CD4-positive, alpha-beta T cell treated with Interleukin-10 for 1 hour (primary cell): ENCODE measurements around the gene CADM2.
"Not testable (repeated sequence)": the region's sequence is repeated elsewhere in the genome, so short reads cannot be mapped to it uniquely, and the experiment has no call there.

Source experiments
- DNase-seq: peaks from one replicate; pipeline ENCODE4 v3.0.0-alpha.2; 2020

Gene CADM2

DNA sequence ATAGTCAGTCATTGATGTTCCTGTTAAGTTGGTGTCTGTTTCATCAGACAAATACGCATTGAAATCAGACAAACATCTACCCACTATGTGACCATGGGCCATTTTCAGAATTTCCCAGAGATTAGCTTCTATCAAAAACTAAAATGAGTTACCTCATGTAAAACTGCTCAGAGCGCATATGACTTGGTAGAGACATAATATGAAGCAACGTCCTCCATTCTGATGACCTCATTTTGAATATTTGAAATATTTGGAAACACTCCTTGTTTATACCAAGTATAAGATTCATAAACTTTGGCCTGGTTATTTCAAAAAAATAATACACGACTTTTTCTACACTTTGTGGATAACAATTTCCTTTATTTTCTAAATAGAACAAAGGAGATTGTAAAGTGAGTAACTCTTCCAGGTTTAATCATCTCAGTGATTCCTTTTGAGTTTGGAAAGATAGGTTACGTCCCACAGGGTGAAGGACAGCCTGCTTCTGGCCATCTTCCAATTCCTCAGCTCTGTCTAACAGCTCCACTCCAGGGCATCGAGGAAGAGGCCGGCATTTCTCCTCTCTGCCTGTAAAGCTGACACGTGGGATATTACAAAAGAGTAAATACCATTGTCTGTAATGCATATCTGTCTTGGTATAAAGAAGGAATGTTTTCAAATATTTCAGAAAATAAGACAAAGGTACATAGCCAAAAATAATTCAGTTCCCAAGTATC is 122.6 kb downstream of the CADM2 start:
- no peak for DNase-seq

DNA sequence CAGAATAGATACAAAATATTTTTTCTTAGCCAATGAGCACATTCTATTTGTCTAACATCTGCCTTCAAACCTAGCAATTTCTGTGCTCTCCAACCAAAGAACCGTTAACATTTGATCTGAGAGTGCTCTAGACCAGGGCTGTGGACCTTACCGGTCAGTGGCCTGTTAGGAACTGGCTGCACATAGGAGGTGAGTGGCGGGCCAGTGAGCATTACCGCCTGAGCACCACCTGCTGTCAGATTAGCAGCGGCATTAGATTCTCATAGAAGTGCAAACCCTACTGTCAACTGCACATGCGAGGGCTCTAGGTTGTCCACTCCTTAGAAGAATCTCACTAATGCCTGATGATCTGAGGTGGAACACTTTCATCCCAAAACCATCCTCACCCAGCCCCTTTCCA is 131.7 kb downstream of the CADM2 start:
- DNase-seq: no peak

GRCh38 chr3:85100316-85100715 is 141.5 kb downstream of the CADM2 start:
- no peak for DNase-seq

- no peak for DNase-seq
These were observed 144.0 kb downstream of the CADM2 start for GRCh38 chr3:85102781-85103180.

DNA sequence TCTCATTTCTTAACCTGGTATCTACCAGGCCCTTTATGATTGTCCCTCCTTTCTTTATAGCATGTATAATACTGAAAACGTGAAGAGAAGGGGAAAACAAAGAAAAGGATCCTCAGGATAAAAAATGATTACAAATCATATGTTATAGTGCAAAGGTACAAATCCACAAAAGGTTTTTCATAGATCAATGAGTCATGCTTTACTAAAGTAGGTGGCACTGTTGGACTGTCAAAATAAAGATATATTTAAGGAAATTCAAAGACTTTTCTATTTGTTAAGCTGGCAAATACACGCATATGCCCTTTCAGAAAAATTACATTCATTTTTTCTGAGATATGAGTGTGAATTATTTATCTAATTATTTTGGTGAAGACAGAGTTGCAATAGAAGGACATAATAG is 151.6 kb downstream of the CADM2 start:
- DNase-seq: no peak

- no peak for DNase-seq
These were observed 162.1 kb downstream of the CADM2 start for GRCh38 chr3:85120879-85121278.

DNA sequence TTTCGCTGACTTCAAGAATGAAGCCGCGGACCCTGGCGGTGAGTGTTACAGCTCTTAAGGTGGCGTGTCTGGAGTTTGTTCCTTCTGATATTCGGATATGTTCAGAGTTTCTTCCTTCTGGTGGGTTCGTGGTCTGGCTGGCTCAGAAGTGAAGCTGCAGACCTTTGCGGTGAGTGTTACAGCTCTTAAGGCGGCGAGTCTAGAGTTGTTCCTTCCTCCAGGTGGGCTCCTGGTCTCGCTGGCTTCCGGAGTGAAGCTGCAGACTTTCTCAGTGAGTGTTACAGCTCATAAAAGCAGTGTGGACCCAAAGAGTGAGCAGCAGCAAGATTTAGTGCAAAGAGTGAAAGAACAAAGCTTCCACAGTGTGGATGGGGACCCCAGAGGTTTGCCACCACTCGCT is 174.1 kb downstream of the CADM2 start:
- DNase-seq: not testable (repeated sequence)

- DNase-seq: not testable (repeated sequence)
These were observed 175.1 kb downstream of the CADM2 start for GRCh38 chr3:85133691-85134420.

DNA sequence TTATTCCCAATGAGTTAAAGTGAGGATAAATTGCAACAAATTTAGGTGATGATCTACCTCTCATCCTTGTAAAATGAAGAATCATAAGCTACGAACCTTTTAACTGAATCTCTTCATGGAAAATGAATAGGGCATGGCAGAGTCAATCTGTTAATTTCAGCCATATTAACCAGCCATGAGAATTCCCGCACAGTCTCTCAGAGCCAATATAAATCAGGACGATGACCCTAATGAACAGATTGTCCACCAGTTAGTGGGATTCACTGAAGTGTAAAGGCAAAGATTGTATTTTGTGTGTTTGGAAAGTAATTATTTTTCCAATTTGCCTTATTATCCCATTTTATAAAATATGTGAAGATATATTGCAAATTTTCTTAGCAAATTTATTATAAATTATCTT is 183.8 kb downstream of the CADM2 start:
- DNase-seq: no peak

GRCh38 chr3:85148036-85148435 is 189.2 kb downstream of the CADM2 start:
- DNase-seq: no peak

DNA sequence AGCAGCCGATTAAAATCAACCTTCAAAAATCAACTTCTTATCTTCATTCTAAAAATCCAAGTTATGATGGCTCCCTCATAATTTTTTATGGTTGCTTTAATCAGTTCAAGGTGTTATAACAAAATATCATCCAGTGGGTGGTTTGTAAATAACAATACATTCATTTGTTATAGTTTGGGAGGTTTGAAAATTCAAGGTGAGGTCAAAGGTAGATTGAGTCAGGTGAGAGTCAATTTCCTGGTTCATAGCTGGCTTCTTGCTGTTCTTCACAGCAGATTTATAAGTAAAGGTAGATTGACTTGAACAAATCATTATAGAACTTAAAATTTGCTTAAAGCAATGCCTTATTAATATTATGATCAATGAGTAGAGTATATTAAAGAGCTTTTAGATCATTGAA is 192.8 kb downstream of the CADM2 start:
- no peak for DNase-seq

- DNase-seq: not testable (repeated sequence)
These were observed 194.5 kb downstream of the CADM2 start for GRCh38 chr3:85153279-85153678.

GRCh38 chr3:85159376-85159775 is 200.6 kb downstream of the CADM2 start:
- DNase-seq: no peak

DNA sequence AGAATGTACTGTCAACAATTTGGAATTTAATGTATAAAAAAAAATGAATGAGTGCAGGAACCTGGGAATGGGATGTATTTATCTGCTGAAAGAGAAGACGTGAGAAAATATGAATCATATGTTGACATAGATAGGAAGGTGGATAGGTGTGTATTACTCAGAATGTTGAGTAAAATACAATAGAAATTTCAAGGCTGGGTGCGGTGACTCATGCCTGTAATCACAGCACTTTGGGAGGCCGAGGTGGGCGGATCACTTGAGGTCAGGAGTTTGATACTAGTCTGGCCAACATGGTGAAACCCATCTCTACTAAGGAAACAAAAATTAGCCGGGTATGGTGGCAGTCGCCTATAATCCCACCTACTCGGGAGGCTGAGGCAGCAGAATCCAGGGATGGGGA is 202.8 kb downstream of the CADM2 start:
- DNase-seq: no peak

DNA sequence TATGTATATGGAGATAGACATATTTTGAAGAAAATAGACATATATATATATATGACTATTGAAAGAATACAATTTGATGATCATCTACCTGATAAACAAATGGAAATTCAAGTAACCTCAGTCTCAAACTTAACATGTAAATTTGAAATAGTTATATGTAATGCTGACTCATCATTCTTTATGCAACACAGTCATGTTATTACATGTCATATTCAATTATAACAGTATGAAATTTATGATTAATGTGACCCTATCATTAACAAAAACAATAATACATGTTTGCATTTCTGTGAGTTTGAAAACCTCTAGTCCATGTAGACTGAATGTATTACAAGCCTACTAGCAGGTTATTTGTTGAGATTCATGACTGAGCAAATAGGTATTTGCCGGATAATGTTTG is 204.1 kb downstream of the CADM2 start:
- no peak for DNase-seq

GRCh38 chr3:85164436-85164835 is 205.6 kb downstream of the CADM2 start:
- DNase-seq: no peak

- no peak for DNase-seq
These were observed 208.8 kb downstream of the CADM2 start for GRCh38 chr3:85167576-85167975.

DNA sequence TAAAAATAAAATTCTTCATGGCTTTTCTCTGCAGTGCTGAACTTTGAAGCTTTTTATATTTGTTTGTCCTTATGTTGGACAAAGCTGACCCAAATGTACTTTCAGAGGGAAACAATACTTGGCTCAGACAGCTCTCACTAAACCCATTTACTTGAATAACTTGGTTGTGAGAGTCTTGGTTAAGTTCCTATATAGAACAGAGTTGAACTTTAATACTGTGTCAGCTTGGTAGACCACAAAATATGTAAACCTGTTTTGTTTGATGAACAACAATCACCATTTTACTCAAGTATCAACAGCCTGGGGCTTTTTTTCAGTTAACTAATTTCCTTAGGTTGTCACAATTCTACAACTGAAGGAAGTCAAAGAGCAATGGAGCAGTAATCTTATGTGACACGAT is 211.9 kb downstream of the CADM2 start:
- no peak for DNase-seq

- DNase-seq: no peak
These were observed 213.2 kb downstream of the CADM2 start for GRCh38 chr3:85171976-85172375.

DNA sequence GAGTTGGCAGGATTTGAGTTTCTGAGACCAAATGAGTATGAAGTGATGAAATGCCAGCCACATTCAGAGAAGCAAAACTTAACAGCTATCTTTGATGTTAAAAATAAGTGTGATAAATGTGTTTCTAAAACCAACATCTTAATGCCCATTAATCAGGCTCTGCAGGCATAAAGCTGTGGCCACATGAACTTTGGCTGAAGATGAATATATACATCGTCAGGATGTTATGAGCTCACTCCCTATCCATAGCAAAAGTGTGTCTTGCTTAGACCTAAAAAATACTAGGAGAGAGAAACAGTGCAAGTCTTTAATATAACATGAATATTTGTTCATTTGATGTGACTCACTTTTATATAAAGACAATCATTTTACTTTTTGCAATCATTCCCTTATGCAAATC is 218.0 kb downstream of the CADM2 start:
- DNase-seq: no peak

DNA sequence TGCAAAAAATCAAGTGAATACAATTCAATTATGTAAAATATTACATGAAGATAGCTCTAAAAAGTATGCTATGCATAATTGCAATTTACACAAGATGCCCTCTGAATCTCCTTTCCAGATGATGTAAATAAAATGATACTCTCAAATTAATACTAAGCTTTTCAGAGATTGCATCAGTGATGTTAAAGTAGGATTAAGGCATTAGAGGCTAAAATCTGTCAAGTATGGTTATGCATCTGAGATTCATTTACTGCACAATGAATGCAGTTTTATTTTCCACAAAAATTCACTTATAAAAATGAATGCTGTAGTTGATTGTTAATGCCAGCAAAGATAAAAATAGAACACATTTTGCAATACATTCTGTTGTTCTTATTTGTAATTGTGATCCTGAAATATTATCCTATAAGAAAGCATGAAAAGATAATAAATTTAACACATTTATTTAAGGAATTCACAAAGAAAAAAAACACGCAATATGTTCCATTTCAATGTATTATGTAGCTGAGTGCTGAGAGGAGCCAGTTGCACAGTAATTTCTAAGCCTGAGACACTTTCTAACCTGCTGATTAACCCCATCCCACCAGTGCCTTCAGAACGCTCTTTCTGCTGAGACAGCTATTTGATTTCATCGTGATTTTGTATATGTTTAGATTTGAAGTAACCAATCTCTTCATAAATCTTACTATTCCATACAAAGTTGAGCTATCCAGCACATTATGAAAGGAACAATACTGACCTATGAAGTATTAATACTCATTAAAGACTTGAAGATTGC is 224.4 kb downstream of the CADM2 start:
- no peak for DNase-seq

- DNase-seq: no peak
These were observed 226.7 kb downstream of the CADM2 start for GRCh38 chr3:85185495-85185894.

DNA sequence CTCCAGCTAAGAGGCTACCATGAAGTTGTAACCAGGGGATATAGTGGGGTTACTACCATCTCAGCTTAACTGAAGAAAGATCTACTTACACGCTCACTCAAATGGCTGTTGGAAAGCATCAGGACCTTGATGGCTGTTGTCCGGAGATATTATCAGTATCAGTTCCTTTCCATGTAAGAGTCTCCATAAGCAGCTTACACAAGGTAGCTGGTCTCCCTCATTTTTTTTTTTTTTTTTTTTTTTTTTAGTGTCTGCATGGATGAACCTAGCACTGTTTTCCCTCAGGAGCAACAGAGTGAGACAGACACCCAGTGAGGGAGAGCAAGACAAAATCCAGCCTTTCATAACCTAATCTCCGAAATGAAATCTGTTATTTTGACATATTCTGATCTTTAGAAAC is 230.9 kb downstream of the CADM2 start:
- no peak for DNase-seq

- DNase-seq: no peak
These were observed 234.8 kb downstream of the CADM2 start for GRCh38 chr3:85193565-85193964.
